ENCODE measurements around the gene IFNLR1.

- TF ChIP-seq, protein P1, sequence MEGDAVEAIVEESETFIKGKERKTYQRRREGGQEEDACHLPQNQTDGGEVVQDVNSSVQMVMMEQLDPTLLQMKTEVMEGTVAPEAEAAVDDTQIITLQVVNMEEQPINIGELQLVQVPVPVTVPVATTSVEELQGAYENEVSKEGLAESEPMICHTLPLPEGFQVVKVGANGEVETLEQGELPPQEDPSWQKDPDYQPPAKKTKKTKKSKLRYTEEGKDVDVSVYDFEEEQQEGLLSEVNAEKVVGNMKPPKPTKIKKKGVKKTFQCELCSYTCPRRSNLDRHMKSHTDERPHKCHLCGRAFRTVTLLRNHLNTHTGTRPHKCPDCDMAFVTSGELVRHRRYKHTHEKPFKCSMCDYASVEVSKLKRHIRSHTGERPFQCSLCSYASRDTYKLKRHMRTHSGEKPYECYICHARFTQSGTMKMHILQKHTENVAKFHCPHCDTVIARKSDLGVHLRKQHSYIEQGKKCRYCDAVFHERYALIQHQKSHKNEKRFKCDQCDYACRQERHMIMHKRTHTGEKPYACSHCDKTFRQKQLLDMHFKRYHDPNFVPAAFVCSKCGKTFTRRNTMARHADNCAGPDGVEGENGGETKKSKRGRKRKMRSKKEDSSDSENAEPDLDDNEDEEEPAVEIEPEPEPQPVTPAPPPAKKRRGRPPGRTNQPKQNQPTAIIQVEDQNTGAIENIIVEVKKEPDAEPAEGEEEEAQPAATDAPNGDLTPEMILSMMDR (IDR thresholded peaks at IDR 0.05) = no peak
- no peak for TF ChIP-seq POLR2A (IDR thresholded peaks at IDR 0.05)
Observed at GRCh38 chr1:24216276-24217074, 29.4 kb upstream of the IFNLR1 start.

Data from esophagus squamous epithelium (tissue), 4 donors.